ENCODE data around the gene MOCOS. TPM values are rescaled to one million over a fixed set of nuclear protein-coding genes. Genes with fewer than 3 reads are reported as not detected.

The MOCOS gene
- total RNA-seq, 1 experiment from 2014 or later, result 4.2 TPM

DNA sequence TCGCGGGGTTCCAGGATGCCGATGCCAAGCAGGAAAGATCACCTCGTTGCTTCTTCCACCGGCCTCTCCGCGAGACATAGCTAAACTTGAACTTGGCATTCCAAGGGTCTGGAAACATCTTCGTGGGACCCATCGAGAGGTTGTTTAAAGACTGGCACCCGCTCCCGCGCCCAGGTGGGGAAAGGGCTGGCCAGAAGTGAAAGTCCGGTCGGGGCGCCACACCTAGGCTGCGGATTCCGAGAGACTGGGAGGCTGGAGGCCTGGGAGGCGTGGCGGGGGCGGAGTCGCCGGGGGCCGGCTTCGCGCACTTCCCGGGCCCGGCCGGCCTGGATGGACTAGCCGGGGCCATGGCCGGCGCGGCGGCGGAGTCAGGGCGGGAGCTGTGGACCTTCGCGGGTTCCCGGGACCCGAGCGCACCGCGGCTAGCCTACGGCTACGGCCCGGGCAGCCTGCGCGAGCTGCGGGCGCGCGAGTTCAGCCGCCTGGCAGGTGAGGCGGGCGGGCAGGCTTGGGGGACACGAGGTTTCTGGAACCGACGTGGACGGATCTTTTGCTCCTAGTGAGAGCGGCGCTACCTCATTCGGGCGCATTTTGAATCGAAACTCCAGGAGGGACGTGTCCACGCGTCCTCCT, at the start of gene MOCOS (continued):
- TF ChIP-seq JAZF1 (CRISPR knock-in tag; IDR thresholded peaks at IDR 0.05) (no peak), GABPB1 (CRISPR knock-in tag; IDR thresholded peaks at IDR 0.05) (peak; percentile 45; the same call in 1 of the 2 replicates)

GRCh38 chr18:36139245-36139644, 48.1 kb upstream of the MOCOS start:
- DNase-seq (ENCODE audit: low spot score) (no peak), ATAC-seq (no peak)
- Mint-ChIP-seq H3K27ac (no peak overlapping the region), H3K4me1 (no peaks in the 10 kb centered on the region), H3K9me3 (no peaks in the 10 kb centered on the region), H3K36me3 (peaks cover 74% of the 10 kb centered on the region), H3K4me3 (no peak overlapping the region), H3K27me3 (ENCODE audit: low read depth) (no peaks in the 10 kb centered on the region)
- TF ChIP-seq ELF4 (CRISPR knock-in tag; IDR thresholded peaks at IDR 0.05; ENCODE audit: low read depth) (no peak), NR3C1 (CRISPR knock-in tag; conservative IDR thresholded peaks at IDR 0.05; ENCODE audit: low read depth) (no peak), ZNF121 (CRISPR knock-in tag; IDR thresholded peaks at IDR 0.05) (no peak), ZNF671 (CRISPR knock-in tag; IDR thresholded peaks at IDR 0.05) (no peak), TEAD1 (CRISPR knock-in tag; IDR thresholded peaks at IDR 0.05) (no peak), ZNF219 (CRISPR knock-in tag; IDR thresholded peaks at IDR 0.05; ENCODE audit: borderline replicate concordance) (no peak), PREB (CRISPR knock-in tag; IDR thresholded peaks at IDR 0.05; ENCODE audit: borderline replicate concordance) (no peak), ZNF138 (CRISPR knock-in tag; conservative IDR thresholded peaks at IDR 0.05) (no peak), CBFB (CRISPR knock-in tag; IDR thresholded peaks at IDR 0.05; ENCODE audit: low read depth) (no peak), HMGA2 (CRISPR knock-in tag; IDR thresholded peaks at IDR 0.05) (no peak), ATF6 (CRISPR knock-in tag; IDR thresholded peaks at IDR 0.05) (no peak)
- TF ChIP-seq, protein P1, sequence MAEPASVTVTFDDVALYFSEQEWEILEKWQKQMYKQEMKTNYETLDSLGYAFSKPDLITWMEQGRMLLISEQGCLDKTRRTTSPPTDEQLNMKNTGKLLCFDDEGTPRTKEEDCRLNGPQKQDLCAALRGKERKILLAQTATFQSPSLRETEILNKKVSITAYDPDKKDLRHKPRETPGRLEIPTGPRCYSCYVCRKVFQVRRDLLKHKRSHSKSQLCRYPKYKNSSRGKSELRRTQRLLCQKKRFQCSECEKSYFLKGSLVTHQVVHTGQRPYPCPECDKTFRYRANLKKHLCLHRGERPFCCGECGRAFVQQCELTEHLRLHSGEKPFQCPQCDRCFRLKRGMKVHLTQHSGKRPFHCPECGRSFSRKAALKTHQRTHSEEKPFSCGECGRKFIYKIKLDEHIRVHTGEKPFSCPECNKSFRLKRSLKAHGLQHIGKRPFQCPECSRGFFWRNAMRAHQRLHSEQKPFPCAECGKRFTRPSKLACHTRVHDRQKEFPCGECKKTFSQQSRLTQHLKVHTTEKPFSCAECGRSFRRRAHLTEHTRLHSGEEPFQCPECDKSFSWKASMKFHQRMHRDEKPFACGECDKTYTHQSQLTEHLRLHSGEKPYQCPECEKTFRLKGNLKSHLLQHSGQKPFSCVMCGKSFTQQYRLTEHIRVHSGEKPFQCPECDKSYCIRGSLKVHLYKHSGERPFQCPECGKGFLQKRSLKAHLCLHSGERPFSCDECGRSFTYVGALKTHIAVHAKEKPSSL (CRISPR knock-in tag; conservative IDR thresholded peaks at IDR 0.05), result no peak
- TF ChIP-seq, protein P2, sequence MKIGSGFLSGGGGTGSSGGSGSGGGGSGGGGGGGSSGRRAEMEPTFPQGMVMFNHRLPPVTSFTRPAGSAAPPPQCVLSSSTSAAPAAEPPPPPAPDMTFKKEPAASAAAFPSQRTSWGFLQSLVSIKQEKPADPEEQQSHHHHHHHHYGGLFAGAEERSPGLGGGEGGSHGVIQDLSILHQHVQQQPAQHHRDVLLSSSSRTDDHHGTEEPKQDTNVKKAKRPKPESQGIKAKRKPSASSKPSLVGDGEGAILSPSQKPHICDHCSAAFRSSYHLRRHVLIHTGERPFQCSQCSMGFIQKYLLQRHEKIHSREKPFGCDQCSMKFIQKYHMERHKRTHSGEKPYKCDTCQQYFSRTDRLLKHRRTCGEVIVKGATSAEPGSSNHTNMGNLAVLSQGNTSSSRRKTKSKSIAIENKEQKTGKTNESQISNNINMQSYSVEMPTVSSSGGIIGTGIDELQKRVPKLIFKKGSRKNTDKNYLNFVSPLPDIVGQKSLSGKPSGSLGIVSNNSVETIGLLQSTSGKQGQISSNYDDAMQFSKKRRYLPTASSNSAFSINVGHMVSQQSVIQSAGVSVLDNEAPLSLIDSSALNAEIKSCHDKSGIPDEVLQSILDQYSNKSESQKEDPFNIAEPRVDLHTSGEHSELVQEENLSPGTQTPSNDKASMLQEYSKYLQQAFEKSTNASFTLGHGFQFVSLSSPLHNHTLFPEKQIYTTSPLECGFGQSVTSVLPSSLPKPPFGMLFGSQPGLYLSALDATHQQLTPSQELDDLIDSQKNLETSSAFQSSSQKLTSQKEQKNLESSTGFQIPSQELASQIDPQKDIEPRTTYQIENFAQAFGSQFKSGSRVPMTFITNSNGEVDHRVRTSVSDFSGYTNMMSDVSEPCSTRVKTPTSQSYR (CRISPR knock-in tag; IDR thresholded peaks at IDR 0.05), result no peak
- POLR2A ChIA-PET, result interaction anchor here (0.6 to 1.1 kb wide), 2 partner anchors 72 to 564 kb away, joined by 3 read pairs; partner anchors contain the start of gene RPRD1A
- CTCF ChIA-PET, result interaction anchor here (1.0 kb wide), 1 partner anchor 122 kb away, joined by 3 read pairs; no protein-coding TSS in a partner anchor

- no peak overlapping the region for H3K4me3 Mint-ChIP-seq
- H3K27me3 Mint-ChIP-seq (ENCODE audit: low read depth), result no peaks in the 10 kb centered on the region
- ATAC-seq, result no peak
- peaks cover 83% of the 10 kb centered on the region for H3K36me3 Mint-ChIP-seq
- DNase-seq (ENCODE audit: low spot score), result no peak
- H3K9me3 Mint-ChIP-seq, result no peaks in the 10 kb centered on the region
- POLR2A ChIA-PET, result no interaction called here
- H3K27ac Mint-ChIP-seq, result no peak overlapping the region
- CTCF ChIA-PET, result no interaction called here
- H3K4me1 Mint-ChIP-seq, result no peaks in the 10 kb centered on the region
- TF ChIP-seq CBFB (CRISPR knock-in tag; IDR thresholded peaks at IDR 0.05; ENCODE audit: low read depth) (no peak), NR2C2 (CRISPR knock-in tag; IDR thresholded peaks at IDR 0.05) (no peak), SP1 (CRISPR knock-in tag; conservative IDR thresholded peaks at IDR 0.05) (no peak), SMAD4 (CRISPR knock-in tag; IDR thresholded peaks at IDR 0.05) (no peak), HMGA2 (CRISPR knock-in tag; IDR thresholded peaks at IDR 0.05) (no peak), IRF1 (CRISPR knock-in tag; IDR thresholded peaks at IDR 0.05) (no peak), ELF4 (CRISPR knock-in tag; IDR thresholded peaks at IDR 0.05; ENCODE audit: low read depth) (no peak), GTF2I (CRISPR knock-in tag; conservative IDR thresholded peaks at IDR 0.05) (no peak), TEAD1 (CRISPR knock-in tag; IDR thresholded peaks at IDR 0.05) (no peak)
- TF ChIP-seq, protein P3, sequence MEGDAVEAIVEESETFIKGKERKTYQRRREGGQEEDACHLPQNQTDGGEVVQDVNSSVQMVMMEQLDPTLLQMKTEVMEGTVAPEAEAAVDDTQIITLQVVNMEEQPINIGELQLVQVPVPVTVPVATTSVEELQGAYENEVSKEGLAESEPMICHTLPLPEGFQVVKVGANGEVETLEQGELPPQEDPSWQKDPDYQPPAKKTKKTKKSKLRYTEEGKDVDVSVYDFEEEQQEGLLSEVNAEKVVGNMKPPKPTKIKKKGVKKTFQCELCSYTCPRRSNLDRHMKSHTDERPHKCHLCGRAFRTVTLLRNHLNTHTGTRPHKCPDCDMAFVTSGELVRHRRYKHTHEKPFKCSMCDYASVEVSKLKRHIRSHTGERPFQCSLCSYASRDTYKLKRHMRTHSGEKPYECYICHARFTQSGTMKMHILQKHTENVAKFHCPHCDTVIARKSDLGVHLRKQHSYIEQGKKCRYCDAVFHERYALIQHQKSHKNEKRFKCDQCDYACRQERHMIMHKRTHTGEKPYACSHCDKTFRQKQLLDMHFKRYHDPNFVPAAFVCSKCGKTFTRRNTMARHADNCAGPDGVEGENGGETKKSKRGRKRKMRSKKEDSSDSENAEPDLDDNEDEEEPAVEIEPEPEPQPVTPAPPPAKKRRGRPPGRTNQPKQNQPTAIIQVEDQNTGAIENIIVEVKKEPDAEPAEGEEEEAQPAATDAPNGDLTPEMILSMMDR (IDR thresholded peaks at IDR 0.05), result no peak
Observed at GRCh38 chr18:36141576-36141975, 45.7 kb upstream of the MOCOS start.
